Measurements from ENCODE around the gene LGALS7. TPM values are rescaled to one million over a fixed set of nuclear protein-coding genes. Genes with fewer than 3 reads are reported as not detected.

The LGALS7 gene
- total RNA-seq, 6 experiments from 2014 or later: not detected

GRCh38 chr19:38737921-38738737 lies 35.2 kb downstream of the LGALS7 start:
- Mint-ChIP-seq H3K4me1 (ENCODE audit: low read depth) (peaks cover 18% of the 10 kb centered on the region), H3K27me3 (ENCODE audit: insufficient read depth) (peaks cover 19% of the 10 kb centered on the region), H3K36me3 (ENCODE audit: low read depth) (no peaks in the 10 kb centered on the region), H3K9me3 (peaks cover 5% of the 10 kb centered on the region; the same call in 1 of the 2 replicates), H3K4me3 (peak overlapping the region; percentile 23), H3K27ac (peak overlapping the region; percentile 57)
- TF ChIP-seq CTCF (IDR thresholded peaks at IDR 0.05): peak; percentile 44
- DNase-seq: no peak

- Mint-ChIP-seq H3K4me3 (peak overlapping the region; percentile 23), H3K4me1 (ENCODE audit: low read depth) (peaks cover 26% of the 10 kb centered on the region), H3K27ac (no peak overlapping the region; the same call in 1 of the 2 replicates), H3K36me3 (ENCODE audit: low read depth) (peaks cover 7% of the 10 kb centered on the region), H3K27me3 (ENCODE audit: insufficient read depth) (peaks cover 23% of the 10 kb centered on the region), H3K9me3 (peaks cover 5% of the 10 kb centered on the region; the same call in 1 of the 2 replicates)
- TF ChIP-seq CTCF (IDR thresholded peaks at IDR 0.05): no peak; the same call in 1 of the 2 replicates
- no peak for DNase-seq
These were observed 35.9 kb downstream of the LGALS7 start for GRCh38 chr19:38737281-38737865.

GRCh38 chr19:38736413-38737280 lies 36.7 kb downstream of the LGALS7 start:
- H3K36me3 Mint-ChIP-seq (ENCODE audit: low read depth): peaks cover 14% of the 10 kb centered on the region
- DNase-seq: no peak
- peak overlapping the region; percentile 22; the same call in 1 of the 2 replicates for H3K4me3 Mint-ChIP-seq
- peaks cover 5% of the 10 kb centered on the region; the same call in 1 of the 2 replicates for H3K9me3 Mint-ChIP-seq
- H3K4me1 Mint-ChIP-seq (ENCODE audit: low read depth): peaks cover 33% of the 10 kb centered on the region
- H3K27me3 Mint-ChIP-seq (ENCODE audit: insufficient read depth): peaks cover 21% of the 10 kb centered on the region
- no peak for TF ChIP-seq CTCF (IDR thresholded peaks at IDR 0.05)
- no peak overlapping the region for H3K27ac Mint-ChIP-seq

- no peak for TF ChIP-seq CTCF (IDR thresholded peaks at IDR 0.05)
- H3K4me3 Mint-ChIP-seq: no peak overlapping the region
- peaks cover 17% of the 10 kb centered on the region for H3K36me3 Mint-ChIP-seq (ENCODE audit: low read depth)
- peaks cover 23% of the 10 kb centered on the region for H3K27me3 Mint-ChIP-seq (ENCODE audit: insufficient read depth)
- peaks cover 35% of the 10 kb centered on the region for H3K4me1 Mint-ChIP-seq (ENCODE audit: low read depth)
- DNase-seq: no peak
- no peak overlapping the region for H3K27ac Mint-ChIP-seq
- H3K9me3 Mint-ChIP-seq: peaks cover 5% of the 10 kb centered on the region; the same call in 1 of the 2 replicates
These were observed 37.3 kb downstream of the LGALS7 start for GRCh38 chr19:38736036-38736412.

- Mint-ChIP-seq H3K9me3 (peaks cover 5% of the 10 kb centered on the region; the same call in 1 of the 2 replicates), H3K4me1 (ENCODE audit: low read depth) (peaks cover 35% of the 10 kb centered on the region), H3K27me3 (ENCODE audit: insufficient read depth) (peaks cover 27% of the 10 kb centered on the region), H3K4me3 (peak overlapping the region; percentile 47; the same call in 1 of the 2 replicates), H3K36me3 (ENCODE audit: low read depth) (peaks cover 21% of the 10 kb centered on the region), H3K27ac (peak overlapping the region; percentile 74)
- TF ChIP-seq CTCF (IDR thresholded peaks at IDR 0.05): no peak
- no peak for DNase-seq
These were observed 38.0 kb downstream of the LGALS7 start for GRCh38 chr19:38735257-38735686.

Measured in HFFc6 (cell line).